Mesenchymal stem cell (in vitro differentiated cells and primary cell): ENCODE results near the gene MARK3.

Experiments used
- DNase-seq: peaks from one replicate; pipeline ENCODE4 v3.0.0-alpha.2; 2013
- H2AFZ ChIP-seq: one replicate; pipeline ENCODE4 v1.6.1; 2013; ENCODE audit warnings: low read depth, mild to moderate bottlenecking, control low read depth, inconsistent platforms, low read length, moderate library complexity
- H2AK5ac ChIP-seq: 2 replicates; pipeline ENCODE4 v1.6.1; 2013; ENCODE audit warnings: low read length, moderate library complexity, mild to moderate bottlenecking, inconsistent platforms; ENCODE audit not compliant: severe bottlenecking
- H2BK120ac ChIP-seq: one replicate; pipeline ENCODE4 v1.6.1; 2013; ENCODE audit warnings: low read depth, mild to moderate bottlenecking, inconsistent platforms, low read length, moderate library complexity
- H2BK12ac ChIP-seq, 2 experiments: one replicate each; pipeline ENCODE4 v1.6.1; 2013; ENCODE audit warnings: inconsistent platforms in 2 of 2, low read length in 2 of 2, mild to moderate bottlenecking in 2 of 2, moderate library complexity in 2 of 2, control low read depth in 1 of 2
- H2BK15ac ChIP-seq: one replicate; pipeline ENCODE4 v1.6.1; 2013; ENCODE audit warnings: mild to moderate bottlenecking, low read depth, inconsistent platforms; ENCODE audit not compliant: poor library complexity, severe bottlenecking
- H2BK5ac ChIP-seq: 2 replicates; pipeline ENCODE4 v1.6.1; 2013; ENCODE audit warnings: low read depth, mild to moderate bottlenecking, low read length, control low read depth, inconsistent platforms; ENCODE audit not compliant: poor library complexity, severe bottlenecking
- H3K14ac ChIP-seq, 2 experiments: one replicate each; pipeline ENCODE4 v1.6.1; 2013; ENCODE audit warnings: inconsistent platforms in 2 of 2, low read length in 2 of 2, control low read depth in 1 of 2, mild to moderate bottlenecking in 1 of 2, moderate library complexity in 1 of 2
- H3K18ac ChIP-seq, 2 experiments: one replicate each; pipeline ENCODE4 v1.6.1; 2013; ENCODE audit warnings: inconsistent platforms in 2 of 2, low read length in 2 of 2, control low read depth in 1 of 2, low read depth in 1 of 2, mild to moderate bottlenecking in 1 of 2
- H3K23ac ChIP-seq, 2 experiments: one replicate each; pipeline ENCODE4 v1.6.1; 2013; ENCODE audit warnings: inconsistent platforms in 2 of 2, low read length in 2 of 2, mild to moderate bottlenecking in 2 of 2, moderate library complexity in 2 of 2, control low read depth in 1 of 2
- H3K27ac ChIP-seq: 2 replicates; pipeline ENCODE4 v1.5.1; 2013; ENCODE audit warnings: mild to moderate bottlenecking, moderate library complexity, low read length, control low read depth, inconsistent platforms; ENCODE audit not compliant: poor library complexity, severe bottlenecking
- H3K27me3 ChIP-seq, 2 experiments: 2 replicates each; pipeline versions ENCODE4 v1.6.1 to v1.7.0; 2013; ENCODE audit warnings: low read length in 2 of 2, mild to moderate bottlenecking in 2 of 2, moderate library complexity in 2 of 2, control low read depth in 1 of 2, inconsistent platforms in 1 of 2; ENCODE audit not compliant: control insufficient read depth in 1 of 2, insufficient read depth in 1 of 2
- H3K36me3 ChIP-seq, 2 experiments: 2 replicates each; pipeline versions ENCODE4 v1.6.1 to v1.7.0; 2013; ENCODE audit warnings: low read length in 2 of 2, control low read depth in 1 of 2, inconsistent platforms in 1 of 2, low read depth in 1 of 2, mild to moderate bottlenecking in 1 of 2; ENCODE audit not compliant: insufficient read depth in 2 of 2, control insufficient read depth in 1 of 2
- H3K4ac ChIP-seq, 2 experiments: one replicate each; pipeline ENCODE4 v1.6.1; 2013; ENCODE audit warnings: inconsistent platforms in 2 of 2, low read length in 2 of 2, mild to moderate bottlenecking in 2 of 2, moderate library complexity in 2 of 2, control low read depth in 1 of 2, low read depth in 1 of 2
- H3K4me1 ChIP-seq: 2 replicates; pipeline ENCODE4 v1.6.1; 2013; ENCODE audit warnings: low read depth, low read length, control low read depth; ENCODE audit not compliant: control insufficient read depth, insufficient read depth
- H3K4me2 ChIP-seq: 2 replicates; pipeline ENCODE4 v1.6.1; 2013; ENCODE audit warnings: low read length, mild to moderate bottlenecking, inconsistent platforms; ENCODE audit not compliant: poor library complexity, severe bottlenecking
- H3K4me3 ChIP-seq, 2 experiments: 2 replicates each; pipeline versions ENCODE4 v1.5.1 to v1.7.0; 2013; ENCODE audit warnings: low read length in 2 of 2, mild to moderate bottlenecking in 2 of 2, control low read depth in 1 of 2, low read depth in 1 of 2; ENCODE audit not compliant: insufficient read depth in 1 of 2
- H3K79me1 ChIP-seq: replicated peaks from 2 replicates; pipeline ENCODE4 v1.6.1; 2013; ENCODE audit warnings: mild to moderate bottlenecking, control low read depth, low read length, inconsistent platforms; ENCODE audit not compliant: poor library complexity, severe bottlenecking
- H3K9ac ChIP-seq: 2 replicates; pipeline ENCODE4 v1.7.0; 2013; ENCODE audit warnings: mild to moderate bottlenecking, low read length, moderate library complexity
- H3K9me3 ChIP-seq: 2 replicates; pipeline ENCODE4 v1.7.0; 2013; ENCODE audit warnings: mild to moderate bottlenecking, low read length; ENCODE audit not compliant: control insufficient read depth
- H4K8ac ChIP-seq: one replicate; pipeline ENCODE4 v1.6.1; 2013; ENCODE audit warnings: inconsistent platforms, mild to moderate bottlenecking, low read length, moderate library complexity
- H4K91ac ChIP-seq: one replicate; pipeline ENCODE4 v1.6.1; 2013; ENCODE audit warnings: mild to moderate bottlenecking, low read length, inconsistent platforms
- WGBS: methylation state at CpG from one replicate; pipeline ENCODE4 v1.1.7; 2013; ENCODE audit warnings: mixed read lengths; 5-methylcytosine and 5-hydroxymethylcytosine counted together

MARK3 gene

GRCh38 chr14:103518422-103519042 is 133.3 kb downstream of the MARK3 start:
- H3K18ac ChIP-seq: no peak overlapping the region
- H4K91ac ChIP-seq: no peak overlapping the region
- peaks cover 48% of the 10 kb centered on the region for H3K4me1 ChIP-seq
- no peak overlapping the region for H2BK15ac ChIP-seq
- peaks cover 12 to 15% of the 10 kb centered on the region in 2 experiments for H3K36me3 ChIP-seq
- no peak overlapping the region for H3K4me3 ChIP-seq
- H3K9ac ChIP-seq: peak overlapping the region; percentile 71
- H2BK5ac ChIP-seq: no peak overlapping the region
- H2BK12ac ChIP-seq: no peak overlapping the region
- H2AFZ ChIP-seq: no peak overlapping the region
- no peaks in the 10 kb centered on the region for H3K9me3 ChIP-seq
- H3K27me3 ChIP-seq: peaks cover 8 to 9% of the 10 kb centered on the region in 2 experiments
- no peak overlapping the region for H3K4me2 ChIP-seq
- peak; percentile 50 for DNase-seq
- H3K14ac ChIP-seq: no peak overlapping the region
- WGBS: 47% methylated on average over 7 of the region's 9 CpGs
- peak overlapping the region; percentile 0 for H4K8ac ChIP-seq
- no peak overlapping the region for H3K4ac ChIP-seq
- H2BK120ac ChIP-seq: no peak overlapping the region
- no peak overlapping the region for H2AK5ac ChIP-seq
- H3K79me1 ChIP-seq: no peaks in the 10 kb centered on the region
- H3K23ac ChIP-seq: no peak overlapping the region
- no peak overlapping the region for H3K27ac ChIP-seq

GRCh38 chr14:103519043-103519836 is 134.0 kb downstream of the MARK3 start:
- Histone ChIP-seq H3K14ac (no peak overlapping the region), H3K4me2 (no peak overlapping the region), H3K36me3 (peaks cover 12 to 15% of the 10 kb centered on the region in 2 experiments), H3K18ac (no peak overlapping the region), H3K9ac (peak overlapping the region; percentile 17), H3K79me1 (no peaks in the 10 kb centered on the region), H3K4me3 (no peak overlapping the region), H2BK15ac (no peak overlapping the region), H2BK12ac (no peak overlapping the region), H3K4ac (no peak overlapping the region), H2AFZ (no peak overlapping the region), H2BK5ac (no peak overlapping the region), H4K91ac (peak overlapping the region; percentile 11), H2BK120ac (no peak overlapping the region), H3K27me3 (peaks cover 10 to 15% of the 10 kb centered on the region in 2 experiments), H3K9me3 (no peaks in the 10 kb centered on the region), H4K8ac (no peak overlapping the region), H3K23ac (no peak overlapping the region), H2AK5ac (no peak overlapping the region), H3K27ac (no peak overlapping the region), H3K4me1 (peaks cover 51% of the 10 kb centered on the region)
- DNase-seq: peak; percentile 18
- WGBS: 69% methylated on average over 11 of the region's 13 CpGs

DNA sequence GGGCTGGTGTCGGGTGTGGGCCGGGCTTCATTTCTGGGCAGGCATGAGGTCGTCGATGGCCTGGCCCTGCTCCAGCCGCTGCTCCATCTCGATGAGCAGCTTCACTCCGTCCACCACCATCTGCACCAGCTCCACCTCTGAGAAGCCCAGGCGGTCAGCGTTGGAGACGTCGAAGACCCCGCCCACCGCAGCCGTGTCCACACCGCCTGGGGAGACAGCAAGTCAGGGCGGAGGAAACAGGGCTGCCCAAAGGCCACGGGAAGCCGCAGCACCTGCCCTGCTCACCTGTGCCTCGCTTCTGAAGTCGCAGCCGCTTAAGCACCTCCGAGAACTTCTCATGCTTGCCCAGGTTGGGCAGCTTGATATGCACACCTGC is 134.6 kb downstream of the MARK3 start:
- H2AFZ ChIP-seq: no peak overlapping the region
- no peak overlapping the region for H3K4me2 ChIP-seq
- peaks cover 56% of the 10 kb centered on the region for H3K4me1 ChIP-seq
- no peak overlapping the region for H3K23ac ChIP-seq
- no peak overlapping the region for H3K4me3 ChIP-seq
- H2BK15ac ChIP-seq: no peak overlapping the region
- H2BK5ac ChIP-seq: no peak overlapping the region
- no peak for DNase-seq
- peak overlapping the region; percentile 17 for H3K9ac ChIP-seq
- H2BK120ac ChIP-seq: no peak overlapping the region
- no peak overlapping the region for H2AK5ac ChIP-seq
- no peak overlapping the region for H3K18ac ChIP-seq
- H2BK12ac ChIP-seq: no peak overlapping the region
- H3K79me1 ChIP-seq: no peaks in the 10 kb centered on the region
- H3K36me3 ChIP-seq: peaks cover 9 to 11% of the 10 kb centered on the region in 2 experiments
- H4K91ac ChIP-seq: no peak overlapping the region
- no peak overlapping the region for H3K27ac ChIP-seq
- WGBS: 91% methylated on average over 22 of the region's 22 CpGs
- no peaks in the 10 kb centered on the region for H3K9me3 ChIP-seq
- H4K8ac ChIP-seq: no peak overlapping the region
- H3K14ac ChIP-seq: no peak overlapping the region
- H3K4ac ChIP-seq: no peak overlapping the region
- H3K27me3 ChIP-seq: peaks cover 10 to 15% of the 10 kb centered on the region in 2 experiments

GRCh38 chr14:103520269-103520656 is 135.0 kb downstream of the MARK3 start:
- no peak overlapping the region for H4K8ac ChIP-seq
- H3K4me1 ChIP-seq: peaks cover 56% of the 10 kb centered on the region
- H2BK5ac ChIP-seq: no peak overlapping the region
- H2BK120ac ChIP-seq: no peak overlapping the region
- no peak overlapping the region for H2AK5ac ChIP-seq
- no peak overlapping the region for H3K4me3 ChIP-seq
- H4K91ac ChIP-seq: no peak overlapping the region
- WGBS: 98% methylated on average over 10 of the region's 10 CpGs
- no peaks in the 10 kb centered on the region for H3K9me3 ChIP-seq
- H2BK12ac ChIP-seq: no peak overlapping the region
- no peaks in the 10 kb centered on the region for H3K79me1 ChIP-seq
- no peak overlapping the region for H3K4ac ChIP-seq
- H3K27me3 ChIP-seq: peaks cover 10 to 15% of the 10 kb centered on the region in 2 experiments
- no peak overlapping the region for H3K27ac ChIP-seq
- H2BK15ac ChIP-seq: peak overlapping the region; percentile 44
- H3K23ac ChIP-seq: no peak overlapping the region
- H3K9ac ChIP-seq: no peak overlapping the region
- H3K4me2 ChIP-seq: no peak overlapping the region
- no peak for DNase-seq
- peaks cover 5 to 7% of the 10 kb centered on the region in 2 experiments for H3K36me3 ChIP-seq
- no peak overlapping the region for H3K14ac ChIP-seq
- no peak overlapping the region for H2AFZ ChIP-seq
- H3K18ac ChIP-seq: no peak overlapping the region
